ENCODE measurements around the gene OPCML.

- TF ChIP-seq EZH2phosphoT487 (conservative IDR thresholded peaks at IDR 0.05; ENCODE audit: low read length) (no peak), CTCF (IDR thresholded peaks at IDR 0.05; ENCODE audit: insufficient read depth, low read length, poor library complexity, severe bottlenecking) (peak; percentile 30)
These were observed 368.6 kb downstream of the OPCML start for GRCh38 chr11:133163463-133164419.
